Activated naive CD8-positive, alpha-beta T cell (primary cell): ENCODE measurements around the gene UBE4A.

Source experiments
- H3K27ac Mint-ChIP-seq: one replicate; pipeline ENCODE4 v1.8.0; 2021; ENCODE audit warnings: mixed read lengths
- H3K27me3 Mint-ChIP-seq: one replicate; pipeline ENCODE4 v1.8.0; 2021; ENCODE audit warnings: mixed read lengths
- H3K36me3 Mint-ChIP-seq: one replicate; pipeline ENCODE4 v1.8.0; 2021; ENCODE audit warnings: mixed read lengths
- H3K4me1 Mint-ChIP-seq: one replicate; pipeline ENCODE4 v1.8.0; 2021; ENCODE audit warnings: low read depth, mixed read lengths
- H3K4me3 Mint-ChIP-seq: one replicate; pipeline ENCODE4 v1.8.0; 2021; ENCODE audit warnings: mild to moderate bottlenecking, mixed read lengths
- H3K9me3 Mint-ChIP-seq: one replicate; pipeline ENCODE4 v1.8.0; 2021; ENCODE audit warnings: low read depth, mixed read lengths

The UBE4A gene

DNA sequence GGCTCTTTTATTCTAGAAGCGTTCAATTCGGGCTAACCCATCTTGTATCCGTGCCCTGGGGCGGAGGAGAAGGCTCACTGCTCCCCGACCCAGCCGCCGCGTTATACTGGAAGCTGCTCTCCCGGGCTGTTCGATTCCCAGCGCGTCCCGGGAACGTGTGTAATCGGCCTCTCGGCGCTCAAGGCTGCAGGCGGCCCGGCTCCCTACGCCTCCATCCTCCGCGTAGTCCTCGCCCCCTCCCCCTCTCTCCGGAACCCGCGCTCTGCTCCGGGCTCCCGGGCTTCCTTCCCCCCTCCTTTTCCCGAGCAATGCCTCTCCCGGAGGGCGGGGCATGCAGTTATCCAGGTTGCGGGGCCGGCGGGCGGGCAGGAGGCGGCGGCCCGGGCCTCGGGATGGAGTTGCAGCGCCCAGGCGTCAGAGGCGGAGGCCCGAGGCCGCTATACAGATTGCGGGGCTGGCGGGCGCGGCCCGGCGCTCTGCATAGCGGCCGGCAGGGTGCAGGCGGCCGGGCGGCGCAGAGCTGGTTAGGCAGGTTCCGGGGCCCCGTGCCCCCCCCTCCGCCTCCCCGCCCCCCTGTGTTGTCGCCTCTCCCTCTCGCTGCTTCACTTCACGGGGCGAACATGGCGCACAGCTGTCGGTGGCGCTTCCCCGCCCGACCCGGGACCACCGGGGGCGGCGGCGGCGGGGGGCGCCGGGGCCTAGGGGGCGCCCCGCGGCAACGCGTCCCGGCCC, 76.7 kb downstream of the UBE4A start, which contains the start of gene KMT2A:
Gene KMT2A (plus strand): TSS at position 600 of the 732 bp plus-strand sequence. CDS start 21 bp downstream, at position 621.
- H3K4me1 Mint-ChIP-seq, result peaks cover 37% of the 10 kb centered on the region

DNA sequence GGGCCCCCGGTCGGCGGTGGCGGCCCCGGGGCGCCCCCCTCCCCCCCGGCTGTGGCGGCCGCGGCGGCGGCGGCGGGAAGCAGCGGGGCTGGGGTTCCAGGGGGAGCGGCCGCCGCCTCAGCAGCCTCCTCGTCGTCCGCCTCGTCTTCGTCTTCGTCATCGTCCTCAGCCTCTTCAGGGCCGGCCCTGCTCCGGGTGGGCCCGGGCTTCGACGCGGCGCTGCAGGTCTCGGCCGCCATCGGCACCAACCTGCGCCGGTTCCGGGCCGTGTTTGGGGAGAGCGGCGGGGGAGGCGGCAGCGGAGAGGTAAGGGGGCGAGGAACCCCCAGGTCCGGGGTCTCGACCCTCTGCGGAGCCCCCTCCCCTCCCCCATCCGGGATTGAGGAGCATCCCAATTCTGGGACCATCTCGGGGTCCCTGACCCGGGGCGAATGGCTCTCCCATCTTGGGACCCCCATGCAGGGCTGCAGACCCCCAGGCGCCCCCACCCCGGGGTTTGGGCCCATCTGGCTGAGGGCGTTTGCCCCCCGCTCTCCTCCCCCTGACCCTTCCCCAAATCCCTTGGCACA, 77.3 kb downstream of the UBE4A start:
- Mint-ChIP-seq H3K4me1 (peaks cover 44% of the 10 kb centered on the region), H3K36me3 (no peaks in the 10 kb centered on the region)

More for the DNA sequence above, 76.7 kb downstream of the UBE4A start, which contains the start of gene KMT2A:
- Mint-ChIP-seq H3K9me3 (no peaks in the 10 kb centered on the region), H3K27me3 (no peaks in the 10 kb centered on the region), H3K4me3 (peak within 1 kb of the TSS; percentile 94), H3K36me3 (no peaks in the 10 kb centered on the region), H3K27ac (peak within 1 kb of the TSS; percentile 95)

DNA sequence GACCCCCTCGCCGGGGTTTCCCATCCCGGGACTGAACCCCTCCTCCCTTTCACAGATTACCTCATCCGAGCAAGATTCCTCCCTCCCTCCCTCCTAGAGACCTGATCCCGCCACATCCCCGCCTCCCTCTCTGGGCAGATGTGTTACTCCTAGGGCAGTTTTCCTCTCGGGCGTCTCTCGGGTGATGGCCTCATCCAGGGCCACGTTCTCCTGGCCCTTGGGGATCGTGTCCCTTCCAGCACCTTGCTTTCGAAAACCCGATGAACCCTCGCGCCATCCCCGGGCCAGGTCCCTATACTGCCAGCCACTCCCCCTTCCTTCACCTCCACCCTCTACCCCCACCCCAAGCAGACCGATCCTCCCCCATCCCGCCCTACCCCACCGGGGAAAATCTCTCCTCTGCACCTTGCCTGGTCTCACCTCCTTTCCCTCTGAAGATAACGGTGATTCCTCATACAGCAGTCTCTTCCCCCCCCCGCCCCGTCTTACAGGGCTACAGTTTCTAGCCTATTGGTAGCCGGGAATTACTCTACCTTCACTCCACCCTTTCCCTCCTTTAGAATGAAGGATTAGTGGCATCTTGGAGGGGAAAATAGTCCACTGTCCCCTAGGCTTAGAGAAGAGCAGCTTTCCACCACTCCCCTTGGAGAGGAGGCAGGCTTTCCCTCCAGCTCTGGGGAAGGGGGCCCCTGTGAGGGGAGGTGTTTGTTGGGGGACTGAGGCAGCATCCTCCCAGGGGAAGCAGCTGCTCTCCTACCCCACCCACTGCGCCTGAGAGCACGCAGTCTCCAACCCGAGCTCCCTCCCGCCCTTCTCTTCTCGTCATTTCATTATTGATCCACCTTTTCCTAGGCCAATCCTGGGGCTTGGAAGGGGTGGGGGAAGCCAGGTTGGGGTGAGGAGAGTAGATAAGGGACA, 78.1 kb downstream of the UBE4A start:
- Mint-ChIP-seq H3K9me3 (no peaks in the 10 kb centered on the region), H3K36me3 (no peaks in the 10 kb centered on the region), H3K27me3 (no peaks in the 10 kb centered on the region), H3K4me3 (peak overlapping the region; percentile 94), H3K4me1 (peaks cover 51% of the 10 kb centered on the region), H3K27ac (peak overlapping the region; percentile 95)

More for the DNA sequence above, 77.3 kb downstream of the UBE4A start:
- H3K27ac Mint-ChIP-seq, result peak overlapping the region; percentile 95
- H3K27me3 Mint-ChIP-seq, result no peaks in the 10 kb centered on the region
- peak overlapping the region; percentile 94 for H3K4me3 Mint-ChIP-seq
- no peaks in the 10 kb centered on the region for H3K9me3 Mint-ChIP-seq

- peaks cover 61% of the 10 kb centered on the region for H3K4me1 Mint-ChIP-seq
- no peaks in the 10 kb centered on the region for H3K36me3 Mint-ChIP-seq
- no peaks in the 10 kb centered on the region for H3K27me3 Mint-ChIP-seq
- H3K27ac Mint-ChIP-seq, result peak overlapping the region; percentile 95
- H3K9me3 Mint-ChIP-seq, result no peaks in the 10 kb centered on the region
- H3K4me3 Mint-ChIP-seq, result peak overlapping the region; percentile 94
Measured at GRCh38 chr11:118438314-118438931, 79.0 kb downstream of the UBE4A start.

GRCh38 chr11:118439646-118440045, 80.2 kb downstream of the UBE4A start:
- H3K27ac Mint-ChIP-seq, result peak overlapping the region; percentile 95
- H3K4me3 Mint-ChIP-seq, result peak overlapping the region; percentile 94
- H3K4me1 Mint-ChIP-seq, result peaks cover 64% of the 10 kb centered on the region
- no peaks in the 10 kb centered on the region for H3K36me3 Mint-ChIP-seq
- H3K27me3 Mint-ChIP-seq, result no peaks in the 10 kb centered on the region
- no peaks in the 10 kb centered on the region for H3K9me3 Mint-ChIP-seq

DNA sequence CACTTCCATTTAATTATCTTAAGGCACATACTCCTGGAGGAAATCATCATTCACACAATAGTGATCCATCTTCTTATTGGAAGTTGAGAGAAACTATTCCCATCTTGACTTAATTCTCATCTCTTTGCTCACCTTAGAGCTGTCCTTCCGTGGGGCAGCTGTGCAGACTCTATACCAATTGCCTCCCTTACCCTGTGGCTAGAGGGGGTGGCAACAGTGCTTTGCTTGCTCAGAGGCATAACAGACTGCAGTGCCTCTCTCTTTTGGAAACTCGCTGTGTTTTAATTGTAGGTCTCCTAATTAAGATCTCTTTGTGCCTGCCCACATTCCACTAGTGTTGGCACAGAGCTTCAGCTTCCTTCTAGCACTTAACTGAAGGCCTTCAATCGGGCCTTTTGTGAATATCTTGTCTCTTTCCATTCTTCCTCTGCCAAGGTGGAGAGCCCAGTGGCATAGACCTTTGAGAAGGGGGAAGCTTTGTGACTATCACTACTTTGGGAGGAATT, 82.4 kb downstream of the UBE4A start:
- no peaks in the 10 kb centered on the region for H3K27me3 Mint-ChIP-seq

DNA sequence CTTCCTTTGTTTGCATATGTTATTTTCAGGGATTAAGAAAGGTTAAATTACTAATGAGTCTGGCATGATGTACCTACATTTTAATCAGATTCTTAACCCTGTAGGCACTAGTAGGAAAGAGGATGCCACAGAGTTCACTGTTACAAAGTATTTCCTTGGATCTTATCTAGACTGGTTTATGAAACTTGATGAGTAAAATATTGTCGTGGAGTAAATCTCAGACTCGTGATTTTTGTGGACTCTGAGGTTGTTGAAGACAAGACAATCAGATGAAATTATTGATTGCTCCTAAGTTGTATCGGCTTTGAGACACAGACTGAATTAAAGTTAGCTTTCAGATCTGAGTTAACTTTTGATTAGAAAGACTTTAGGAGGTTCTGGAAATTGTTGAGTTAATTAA, 82.9 kb downstream of the UBE4A start:
- peaks cover 83% of the 10 kb centered on the region for H3K4me1 Mint-ChIP-seq
- peak overlapping the region; percentile 84 for H3K27ac Mint-ChIP-seq
- H3K36me3 Mint-ChIP-seq, result no peaks in the 10 kb centered on the region
- H3K9me3 Mint-ChIP-seq, result no peaks in the 10 kb centered on the region
- H3K4me3 Mint-ChIP-seq, result peak overlapping the region; percentile 49
- H3K27me3 Mint-ChIP-seq, result no peaks in the 10 kb centered on the region

More for the DNA sequence above, 82.4 kb downstream of the UBE4A start:
- H3K4me1 Mint-ChIP-seq, result peaks cover 79% of the 10 kb centered on the region
- H3K27ac Mint-ChIP-seq, result peak overlapping the region; percentile 84
- H3K36me3 Mint-ChIP-seq, result no peaks in the 10 kb centered on the region
- peak overlapping the region; percentile 49 for H3K4me3 Mint-ChIP-seq
- H3K9me3 Mint-ChIP-seq, result no peaks in the 10 kb centered on the region

GRCh38 chr11:118442908-118443589, 83.6 kb downstream of the UBE4A start:
- Mint-ChIP-seq H3K9me3 (no peaks in the 10 kb centered on the region), H3K36me3 (peaks cover 3% of the 10 kb centered on the region), H3K4me3 (peak overlapping the region; percentile 49), H3K4me1 (peaks cover 90% of the 10 kb centered on the region), H3K27ac (peak overlapping the region; percentile 84), H3K27me3 (no peaks in the 10 kb centered on the region)

DNA sequence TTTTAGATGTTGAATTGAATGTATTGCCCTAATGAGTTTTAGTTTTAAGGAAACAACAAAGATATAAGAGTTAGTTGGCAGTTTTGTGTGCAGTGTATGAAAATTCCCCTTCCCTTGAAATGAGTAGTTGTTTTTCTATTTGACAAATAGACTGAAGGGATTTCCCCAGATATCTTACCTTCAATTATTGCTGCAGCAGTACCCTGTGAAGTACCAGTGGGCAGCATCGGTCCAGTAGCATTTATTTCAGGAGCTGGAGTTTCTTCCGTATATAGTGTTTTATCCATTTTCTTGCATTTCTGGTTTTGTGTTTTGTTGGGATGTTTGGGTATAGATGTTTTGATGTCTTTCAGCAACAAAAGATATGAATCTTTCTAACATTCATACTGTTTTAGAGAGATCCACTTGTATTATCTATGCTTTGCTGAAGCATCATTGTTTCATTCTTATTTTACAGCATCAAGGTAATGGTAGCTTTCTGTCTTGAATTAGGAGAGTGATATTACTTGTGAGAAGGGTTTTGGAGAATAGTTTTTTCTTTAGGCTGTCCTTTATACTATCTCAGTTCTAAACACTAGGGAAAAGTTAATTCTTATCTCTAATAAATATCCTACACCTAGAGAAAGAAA, 84.3 kb downstream of the UBE4A start:
- H3K9me3 Mint-ChIP-seq, result no peaks in the 10 kb centered on the region
- peak overlapping the region; percentile 49 for H3K4me3 Mint-ChIP-seq
- peak overlapping the region; percentile 84 for H3K27ac Mint-ChIP-seq
- no peaks in the 10 kb centered on the region for H3K27me3 Mint-ChIP-seq
- H3K4me1 Mint-ChIP-seq, result peaks cover 96% of the 10 kb centered on the region
- peaks cover 3% of the 10 kb centered on the region for H3K36me3 Mint-ChIP-seq

DNA sequence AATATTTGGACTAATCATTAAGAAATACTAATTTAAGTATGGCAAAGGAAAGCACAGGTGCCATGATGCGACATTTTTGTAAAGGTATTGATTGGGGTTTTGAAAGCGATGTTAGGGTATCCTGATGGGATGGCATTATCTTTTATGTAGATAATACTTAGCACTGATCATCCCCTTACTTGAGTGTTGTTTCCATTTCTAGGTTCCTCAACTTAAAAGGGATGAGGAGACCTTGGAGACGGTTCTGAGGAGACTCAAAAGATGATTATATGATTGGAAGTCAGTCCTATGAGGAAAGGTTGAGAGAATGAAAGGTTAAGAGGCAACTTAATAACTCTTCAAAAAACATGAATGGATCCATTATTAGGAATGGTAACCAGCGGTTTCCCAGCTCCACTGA, 88.0 kb downstream of the UBE4A start:
- peaks cover 77% of the 10 kb centered on the region for H3K4me1 Mint-ChIP-seq
- peak overlapping the region; percentile 82 for H3K27ac Mint-ChIP-seq
- no peaks in the 10 kb centered on the region for H3K27me3 Mint-ChIP-seq
- peaks cover 3% of the 10 kb centered on the region for H3K36me3 Mint-ChIP-seq
- peak overlapping the region; percentile 2 for H3K4me3 Mint-ChIP-seq
- H3K9me3 Mint-ChIP-seq, result no peaks in the 10 kb centered on the region

DNA sequence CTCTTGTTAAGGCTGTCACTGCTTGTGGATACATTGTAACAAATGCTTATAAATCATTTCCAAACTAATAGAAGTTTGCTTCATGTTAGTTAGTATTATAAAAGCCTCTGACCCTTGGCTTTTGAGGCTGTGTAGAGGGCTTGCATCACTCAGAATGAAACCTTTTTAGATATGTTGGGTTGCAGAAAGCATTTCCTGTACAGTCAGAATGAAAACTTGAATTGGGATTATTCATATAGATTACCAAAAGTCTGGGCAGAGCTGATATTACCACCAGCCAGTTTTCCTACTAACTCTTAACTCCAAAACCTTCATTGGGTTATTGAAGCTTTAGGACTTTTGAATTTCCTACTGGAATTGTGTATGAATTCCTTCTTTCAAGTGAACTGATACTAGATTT, 88.9 kb downstream of the UBE4A start:
- Mint-ChIP-seq H3K9me3 (no peaks in the 10 kb centered on the region), H3K27ac (peak overlapping the region; percentile 82), H3K27me3 (no peaks in the 10 kb centered on the region)

More for the DNA sequence above, 88.9 kb downstream of the UBE4A start:
- H3K4me3 Mint-ChIP-seq, result peak overlapping the region; percentile 5
- H3K4me1 Mint-ChIP-seq, result peaks cover 74% of the 10 kb centered on the region
- H3K36me3 Mint-ChIP-seq, result peaks cover 5% of the 10 kb centered on the region
